Stimulated activated CD8-positive, alpha-beta memory T cell treated with anti-CD3 and anti-CD28 coated beads, Interleukin-2, amount 100 ng/mL, for 1 hour (primary cell): ENCODE data around the gene MMP3.

Experiments used
- DNase-seq, 2 donors: peaks; one replicate each; pipeline ENCODE4 v3.0.0-alpha.2; 2020; ENCODE audit warnings: low read depth in 2 of 2

MMP3 gene

GRCh38 chr11:102832612-102833011 lies 10.8 kb downstream of the MMP3 start:
- no peak for DNase-seq

- DNase-seq = no peak
Measured at GRCh38 chr11:102831489-102832440, 11.6 kb downstream of the MMP3 start.

GRCh38 chr11:102831128-102831488 lies 12.3 kb downstream of the MMP3 start:
- no peak for DNase-seq

GRCh38 chr11:102830001-102830727 lies 13.2 kb downstream of the MMP3 start:
- no peak for DNase-seq

GRCh38 chr11:102829316-102830000 lies 14.0 kb downstream of the MMP3 start:
- no peak for DNase-seq

- DNase-seq = no peak
Measured at GRCh38 chr11:102824556-102824955, 18.9 kb downstream of the MMP3 start.

- DNase-seq = no peak
Measured at GRCh38 chr11:102819491-102819890, 23.9 kb downstream of the MMP3 start.

GRCh38 chr11:102813484-102813883 lies 29.9 kb downstream of the MMP3 start:
- no peak for DNase-seq

GRCh38 chr11:102812188-102812587 lies 31.2 kb downstream of the MMP3 start:
- no peak for DNase-seq

GRCh38 chr11:102810950-102811660 lies 32.3 kb downstream of the MMP3 start:
- DNase-seq = no peak

GRCh38 chr11:102809971-102810370 lies 33.4 kb downstream of the MMP3 start:
- DNase-seq = no peak

GRCh38 chr11:102807921-102808320 lies 35.5 kb downstream of the MMP3 start:
- no peak for DNase-seq

- no peak for DNase-seq
Measured at GRCh38 chr11:102806296-102806695, 37.1 kb downstream of the MMP3 start.

GRCh38 chr11:102802341-102802740 lies 41.1 kb downstream of the MMP3 start:
- DNase-seq = no peak

- DNase-seq = no peak
Measured at GRCh38 chr11:102800767-102801166, 42.6 kb downstream of the MMP3 start.

- no peak for DNase-seq
Measured at GRCh38 chr11:102799681-102800340, 43.6 kb downstream of the MMP3 start.

- DNase-seq = no peak
Measured at GRCh38 chr11:102798012-102798746, 45.2 kb downstream of the MMP3 start, which contains the start of gene MMP1. MMP1 (minus strand) TSS chr11:102798160; CDS start chr11:102798092, 68 bp downstream.

GRCh38 chr11:102794382-102794781 lies 49.0 kb downstream of the MMP3 start:
- no peak for DNase-seq

- DNase-seq = no peak
Measured at GRCh38 chr11:102793677-102794290, 49.6 kb downstream of the MMP3 start.

GRCh38 chr11:102792604-102793003 lies 50.8 kb downstream of the MMP3 start:
- no peak for DNase-seq
